ENCODE results near the gene FCN1.
"Not testable (repeated sequence)": the region's sequence is repeated elsewhere in the genome, so short reads cannot be mapped to it uniquely, and the experiment has no call there.

FCN1 gene

DNA sequence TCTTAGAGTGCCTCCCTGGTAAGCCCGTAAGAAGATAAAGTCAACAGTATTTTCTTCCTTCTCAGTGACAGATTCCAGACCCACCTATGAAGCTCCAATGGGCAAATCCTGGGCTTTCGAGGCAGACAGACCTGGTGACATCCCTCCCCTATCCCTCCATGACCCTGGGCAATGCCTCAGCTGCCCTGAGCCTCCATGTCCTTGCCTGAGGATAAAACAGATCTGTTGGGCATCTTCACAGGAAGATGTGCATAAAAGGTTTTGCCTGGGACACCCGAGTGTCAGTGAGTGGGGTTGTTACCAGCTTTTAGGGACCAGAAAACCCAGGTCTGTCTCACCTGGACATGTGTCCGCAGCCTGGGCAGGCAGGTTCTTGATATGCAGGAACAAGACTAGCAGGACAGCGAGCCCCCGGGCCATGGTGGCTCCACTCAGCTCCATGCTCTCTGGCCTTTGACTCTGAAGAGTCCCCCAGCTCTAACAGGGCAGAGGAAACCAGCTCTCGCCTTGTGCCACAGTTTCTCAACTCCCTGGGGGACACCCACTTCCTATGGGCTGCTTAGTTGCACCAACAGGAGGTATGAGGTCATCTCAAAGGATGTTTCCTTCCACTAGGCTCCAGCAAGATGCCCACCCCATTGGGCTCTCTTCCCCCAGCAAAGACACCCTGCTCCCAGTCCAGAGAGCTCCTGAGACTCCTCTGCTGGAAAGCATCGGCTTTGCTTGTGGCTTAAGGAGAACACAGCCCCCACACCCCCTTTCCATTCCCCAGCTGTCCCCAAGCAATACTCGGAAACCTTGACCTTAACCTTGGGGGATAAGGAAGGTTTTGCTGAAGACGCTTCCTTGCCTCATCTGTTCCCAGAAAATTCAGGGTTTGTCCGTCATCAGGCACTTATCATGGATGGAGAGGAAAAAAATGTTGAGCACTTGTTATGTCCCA lies at the start of gene FCN1:
Gene FCN1 (minus strand): TSS at position 482 of the 943 bp plus-strand sequence. CDS start 41 bp downstream, at position 441.
- DNase-seq (ENCODE audit: low spot score): no peak

DNA sequence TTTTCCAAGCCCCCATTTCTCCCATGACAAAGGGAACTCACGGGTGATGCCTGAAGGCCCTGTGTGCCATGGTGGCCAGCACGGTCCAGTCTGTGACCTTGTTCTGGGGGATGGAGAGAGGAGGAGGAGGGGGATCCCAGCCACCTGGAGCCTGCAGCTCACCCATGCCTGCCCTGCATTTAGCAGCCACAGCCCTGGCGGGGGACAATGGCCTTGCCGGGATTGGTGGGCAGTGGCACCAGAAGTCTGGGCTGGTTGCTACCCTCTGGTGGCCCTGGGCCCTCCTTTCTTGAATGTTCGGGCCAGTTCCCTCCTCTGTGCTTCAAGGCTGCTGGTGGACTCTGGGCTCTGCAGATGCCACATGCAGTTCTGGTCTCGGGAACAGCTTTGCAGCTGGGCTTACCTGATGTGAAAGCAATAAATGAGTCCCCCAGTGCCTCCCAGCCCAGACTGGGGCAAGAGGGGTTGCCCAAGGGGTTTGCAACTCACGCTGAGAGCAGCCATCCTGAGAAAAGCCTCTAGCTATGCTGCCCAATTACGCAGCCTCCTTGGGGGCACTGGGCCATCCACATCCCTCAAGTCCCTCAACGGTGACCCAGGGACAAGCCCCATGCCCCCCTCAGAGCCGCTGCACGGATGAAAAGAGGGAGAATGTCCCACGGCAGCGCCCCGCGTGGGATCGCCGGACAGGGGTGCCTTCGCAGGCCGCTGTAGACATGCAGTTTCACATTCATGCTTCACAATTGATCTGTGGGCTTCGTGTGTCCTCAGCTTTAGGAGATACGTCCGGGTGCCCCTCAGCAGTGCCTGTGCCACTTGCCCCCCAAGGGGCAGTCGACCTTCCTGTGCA lies 49.2 kb upstream of the FCN1 start:
- DNase-seq (ENCODE audit: low spot score): no peak

GRCh38 chr9:134966270-134966669 lies 48.6 kb upstream of the FCN1 start:
- no peak for DNase-seq (ENCODE audit: low spot score)

DNA sequence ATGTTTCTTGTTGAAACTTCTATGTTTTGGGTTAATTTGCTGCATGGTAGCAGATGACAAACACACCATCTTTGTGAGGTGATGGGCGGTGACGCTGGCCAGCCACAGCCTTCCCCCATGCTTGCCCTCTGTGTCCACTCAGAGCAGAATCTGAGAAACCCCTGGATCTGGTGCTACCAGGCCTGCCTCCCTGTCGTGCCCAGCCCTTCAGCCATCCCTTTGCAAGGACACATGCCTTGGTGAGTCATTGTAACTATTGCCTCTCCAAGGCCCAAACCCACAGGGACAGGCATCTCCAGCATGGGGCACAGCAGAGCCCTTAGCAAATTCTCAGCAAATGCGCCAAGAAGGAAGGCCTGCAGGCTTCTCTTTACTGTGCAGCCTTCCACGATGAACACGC lies 48.1 kb upstream of the FCN1 start:
- no peak for DNase-seq (ENCODE audit: low spot score)

DNA sequence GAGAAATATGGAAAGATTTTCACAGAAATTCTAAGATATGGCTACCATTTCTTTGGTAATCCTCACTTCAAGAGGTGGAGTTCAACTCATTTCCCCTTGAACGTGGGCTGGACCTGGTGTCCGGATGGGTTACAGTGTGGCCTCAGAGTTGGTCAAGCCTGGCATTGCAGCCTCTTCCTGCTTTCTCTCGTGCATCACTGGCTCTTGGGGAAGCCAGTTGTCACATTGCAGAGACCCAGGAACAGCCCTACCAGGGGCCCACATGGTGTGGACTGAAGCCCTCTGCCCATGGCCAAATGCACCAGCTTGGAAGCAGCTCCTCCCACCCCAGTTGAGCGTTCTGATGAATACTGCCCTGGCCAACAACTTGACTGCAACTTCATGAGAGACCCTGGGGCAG lies 47.7 kb upstream of the FCN1 start:
- no peak for DNase-seq (ENCODE audit: low spot score)

DNA sequence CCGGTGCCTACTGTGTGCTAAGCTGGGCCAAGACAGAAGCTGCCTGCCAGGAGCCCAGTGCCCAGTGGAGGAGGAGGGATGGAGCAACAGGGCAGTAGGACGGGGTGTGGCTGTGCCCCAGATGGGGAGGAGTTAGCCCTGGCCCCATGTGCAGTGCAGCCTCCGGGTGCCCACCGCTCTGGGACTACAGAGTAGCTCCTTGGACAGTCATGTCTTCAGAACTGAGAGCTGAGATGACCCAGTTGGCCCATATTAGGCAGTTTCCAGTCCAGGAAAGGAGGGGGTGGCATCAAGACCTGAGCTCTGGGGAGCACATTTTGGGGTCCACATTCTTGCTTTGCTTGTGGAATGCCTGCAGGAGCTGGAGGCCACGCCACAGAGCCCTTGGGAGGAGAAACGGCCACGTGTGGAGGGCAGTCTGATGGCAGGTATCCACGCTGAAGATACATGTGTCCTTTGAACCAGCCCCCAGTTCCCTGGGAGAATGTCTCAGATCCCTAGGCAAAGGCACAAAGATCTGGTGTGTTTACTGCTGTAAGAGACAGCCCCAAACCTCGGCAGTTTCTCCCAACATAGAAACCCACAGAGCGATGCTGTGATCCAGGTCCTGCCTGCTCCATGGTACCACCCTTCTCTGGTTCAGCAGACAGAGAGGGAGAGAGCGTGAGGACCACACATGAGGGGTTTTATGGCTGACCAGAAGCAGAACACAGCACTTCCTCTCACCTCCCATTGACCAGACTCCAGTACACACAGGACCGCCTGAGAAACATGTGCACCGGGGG lies 46.8 kb upstream of the FCN1 start:
- no peak for DNase-seq (ENCODE audit: low spot score)

DNA sequence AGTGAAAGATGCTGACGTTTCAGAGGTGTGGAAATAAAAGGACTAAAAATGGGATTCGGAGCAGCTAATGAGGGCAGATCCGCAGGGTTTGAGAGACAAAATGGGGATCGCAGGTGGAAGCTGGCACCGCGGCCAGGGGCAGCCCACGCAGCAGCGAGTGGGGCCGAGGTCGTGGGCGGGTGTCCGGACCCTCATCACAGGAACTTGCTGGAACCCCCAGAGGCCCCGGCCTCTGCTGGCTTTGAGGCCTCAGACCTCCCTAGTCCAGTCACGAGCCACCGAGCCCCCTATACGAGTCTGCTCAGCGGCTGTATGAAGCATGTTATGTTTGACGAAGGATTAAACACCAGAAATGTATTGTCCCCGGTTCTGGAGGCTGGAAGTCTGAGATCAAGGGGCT lies 45.8 kb upstream of the FCN1 start:
- no peak for DNase-seq (ENCODE audit: low spot score)

DNA sequence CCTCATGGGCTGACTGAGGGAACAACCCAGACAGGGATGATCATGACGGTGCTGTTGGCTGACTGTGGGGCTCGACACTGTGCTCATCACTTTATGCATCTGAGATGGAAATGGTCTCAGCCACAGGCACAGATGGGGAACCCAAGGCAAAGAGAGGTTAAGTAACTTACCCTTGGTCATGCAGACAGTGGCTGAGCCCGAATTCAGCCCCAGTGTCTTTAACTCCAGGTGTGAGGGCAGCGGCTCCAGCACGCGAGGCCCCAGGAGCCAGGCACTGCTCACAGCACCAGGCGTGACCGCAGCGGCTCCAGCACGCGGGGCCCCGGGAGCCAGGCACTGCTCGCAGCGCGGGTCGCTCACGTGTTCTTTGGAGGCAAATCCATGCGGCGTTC lies 45.3 kb upstream of the FCN1 start:
- DNase-seq (ENCODE audit: low spot score): no peak

GRCh38 chr9:134962065-134962972 lies 44.6 kb upstream of the FCN1 start:
- DNase-seq (ENCODE audit: low spot score): no peak

- no peak for DNase-seq (ENCODE audit: low spot score)
These were observed 43.8 kb upstream of the FCN1 start for GRCh38 chr9:134961331-134962064.

DNA sequence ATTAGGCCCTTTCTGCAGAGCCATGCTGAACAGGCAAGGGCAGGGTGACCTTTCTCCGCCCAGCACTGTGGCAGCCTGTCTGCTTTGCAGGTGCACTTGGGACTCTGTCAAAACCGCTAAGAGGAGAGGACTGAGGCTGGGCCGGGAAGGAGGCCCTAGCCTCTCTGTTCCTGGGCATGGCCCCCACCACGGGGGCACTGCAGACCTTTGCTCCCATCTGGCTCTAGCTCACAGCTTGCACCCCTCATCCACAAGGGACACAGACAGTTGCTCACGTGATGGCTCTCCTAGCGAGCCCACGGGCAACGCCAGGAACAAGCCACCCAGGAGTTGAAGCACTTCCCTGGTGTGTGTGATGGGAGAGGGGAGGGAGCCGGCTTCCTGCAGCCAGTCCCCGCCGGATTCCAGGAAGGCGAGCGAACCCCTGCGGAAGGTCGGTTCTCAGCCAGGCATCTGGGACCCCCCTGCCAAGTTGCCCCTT lies 43.0 kb upstream of the FCN1 start:
- no peak for DNase-seq (ENCODE audit: low spot score)

- no peak for DNase-seq (ENCODE audit: low spot score)
These were observed 42.2 kb upstream of the FCN1 start for GRCh38 chr9:134959971-134960310.

GRCh38 chr9:134959126-134959970 lies 41.6 kb upstream of the FCN1 start:
- no peak for DNase-seq (ENCODE audit: low spot score)

- no peak for DNase-seq (ENCODE audit: low spot score)
These were observed 40.2 kb upstream of the FCN1 start for GRCh38 chr9:134957945-134958227.

DNA sequence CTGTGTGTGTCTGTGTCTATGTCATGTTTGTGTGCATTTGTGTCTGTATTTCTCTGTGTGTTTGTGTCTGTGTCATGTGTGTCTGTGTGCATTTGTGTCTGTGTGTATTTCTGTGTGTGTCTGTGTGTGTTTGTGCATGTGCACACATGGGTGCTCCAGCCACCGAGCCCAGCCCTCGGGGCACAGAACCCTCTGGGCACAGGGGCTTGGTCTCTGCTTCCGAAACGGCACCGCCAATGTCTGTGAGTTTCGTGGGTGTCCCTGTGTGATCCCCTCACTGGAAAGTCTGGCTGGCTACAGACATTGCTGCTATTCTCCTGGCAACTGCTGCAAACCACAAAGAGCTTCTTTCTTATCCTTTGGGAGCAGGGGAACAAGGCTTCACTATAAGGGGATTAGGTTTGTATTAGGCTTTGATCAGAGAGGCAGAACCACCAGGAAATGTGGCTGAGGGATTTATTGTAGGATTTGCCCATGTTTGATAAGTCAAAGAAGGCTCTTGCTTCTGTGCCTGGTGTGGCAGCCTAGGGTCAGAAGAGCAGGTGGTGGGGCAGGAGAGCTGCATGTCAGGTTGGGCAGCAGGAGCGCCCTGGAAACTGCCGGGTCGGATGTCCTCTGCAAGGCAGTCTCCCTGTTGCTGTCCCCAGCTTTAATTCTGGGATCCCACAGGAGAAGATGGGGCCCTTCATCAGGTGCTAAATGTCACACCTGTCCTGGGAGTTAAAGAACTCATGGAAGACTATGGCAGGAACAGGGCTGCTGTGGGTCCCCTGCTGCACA lies 39.6 kb upstream of the FCN1 start:
- peak; percentile 7 for DNase-seq (ENCODE audit: low spot score)

DNA sequence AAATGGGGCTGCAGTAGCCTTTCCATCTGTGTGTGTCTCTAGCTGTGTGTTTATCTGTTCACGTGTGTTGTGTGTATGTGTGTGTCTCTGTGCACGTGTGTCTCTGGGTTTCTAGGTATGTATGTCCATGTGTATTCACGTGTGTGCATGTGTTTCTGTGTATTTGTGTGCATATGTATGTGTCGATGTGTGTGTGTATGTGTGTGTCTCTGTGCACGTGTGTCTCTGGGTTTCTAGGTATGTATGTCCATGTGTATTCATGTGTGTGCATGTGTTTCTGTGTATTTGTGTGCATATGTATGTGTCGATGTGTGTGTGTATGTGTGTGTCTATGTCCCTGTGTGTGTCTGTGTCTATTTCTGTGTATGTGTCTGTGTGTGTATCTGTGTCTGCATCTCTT lies 38.7 kb upstream of the FCN1 start:
- DNase-seq (ENCODE audit: low spot score): not testable (repeated sequence)

GRCh38 chr9:134955801-134956200 lies 38.1 kb upstream of the FCN1 start:
- no peak for DNase-seq (ENCODE audit: low spot score)

- DNase-seq (ENCODE audit: low spot score): no peak
These were observed 37.4 kb upstream of the FCN1 start for GRCh38 chr9:134955156-134955555.

DNA sequence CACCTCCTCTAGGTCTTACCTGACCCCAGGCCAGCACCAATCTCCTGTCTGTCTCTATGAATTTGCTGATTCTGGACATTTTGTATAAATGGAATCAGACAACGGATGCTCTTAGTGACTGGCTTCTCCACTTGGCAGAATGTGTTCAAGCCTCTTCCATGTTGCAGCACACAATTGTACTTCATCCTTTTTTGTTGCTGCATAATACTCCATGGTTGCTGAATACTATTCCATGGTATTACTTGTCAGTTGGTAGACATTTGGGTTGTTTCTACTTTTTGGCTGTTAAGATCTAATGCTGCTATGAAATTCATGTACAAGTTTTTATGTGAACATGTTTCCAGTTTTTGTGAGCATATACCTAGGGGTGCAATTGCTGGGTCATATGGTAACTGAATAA lies 34.3 kb upstream of the FCN1 start:
- DNase-seq (ENCODE audit: low spot score): no peak

All from putamen (tissue), 1 donor.